22Rv1 (cell line): Measurements from ENCODE around the gene WASF1.
"Not testable (repeated sequence)": the region's sequence is repeated elsewhere in the genome, so short reads cannot be mapped to it uniquely, and the experiment has no call there.

Source experiments
- H3K27ac ChIP-seq: fragments of 450-650 bp; 2 replicates; pipeline ENCODE4 v1.5.1; 2017
- CTCF ChIP-seq: fragments of 450-650 bp; IDR thresholded peaks from 2 replicates; pipeline ENCODE4 v1.5.1; 2017; ENCODE audit warnings: mild to moderate bottlenecking
- ZFX ChIP-seq: fragments of 450-650 bp; IDR thresholded peaks from 2 replicates; pipeline ENCODE4 v1.6.1; 2017; ENCODE audit warnings: antibody characterized with exemption, borderline replicate concordance

Gene WASF1

GRCh38 chr6:110130362-110130761, 49.1 kb downstream of the WASF1 start:
- no peak overlapping the region for H3K27ac ChIP-seq
- no peak for TF ChIP-seq ZFX
- TF ChIP-seq CTCF: no peak

- no peak for TF ChIP-seq ZFX
- no peak for TF ChIP-seq CTCF
- H3K27ac ChIP-seq: no peak overlapping the region
Measured at GRCh38 chr6:110128418-110128817, 51.1 kb downstream of the WASF1 start.

GRCh38 chr6:110125361-110125760, 54.1 kb downstream of the WASF1 start:
- TF ChIP-seq CTCF (no peak), ZFX (no peak)
- H3K27ac ChIP-seq: no peak overlapping the region

GRCh38 chr6:110121655-110122054, 57.8 kb downstream of the WASF1 start:
- H3K27ac ChIP-seq: not testable (repeated sequence)

GRCh38 chr6:110116258-110116657, 63.2 kb downstream of the WASF1 start:
- TF ChIP-seq CTCF: no peak
- no peak for TF ChIP-seq ZFX
- no peak overlapping the region for H3K27ac ChIP-seq

GRCh38 chr6:110114004-110114403, 65.5 kb downstream of the WASF1 start:
- H3K27ac ChIP-seq: no peak overlapping the region
- TF ChIP-seq ZFX: no peak
- no peak for TF ChIP-seq CTCF

- no peak overlapping the region for H3K27ac ChIP-seq
- TF ChIP-seq CTCF (no peak), ZFX (no peak)
Measured at GRCh38 chr6:110105296-110105695, 74.2 kb downstream of the WASF1 start.

GRCh38 chr6:110103260-110103659, 76.2 kb downstream of the WASF1 start:
- H3K27ac ChIP-seq: no peak overlapping the region
- TF ChIP-seq ZFX: no peak
- no peak for TF ChIP-seq CTCF
